Measurements from ENCODE around the gene PLEKHM3. TPM values are rescaled to one million over a fixed set of nuclear protein-coding genes. Genes with fewer than 3 reads are reported as not detected.
A peak's percentile ranks its signal among the peaks of the same experiment; 100 is the strongest.

PLEKHM3 gene
- total RNA-seq, 6 experiments from 2014 or later: 4.4 to 13.4 (median 8.9) TPM

DNA sequence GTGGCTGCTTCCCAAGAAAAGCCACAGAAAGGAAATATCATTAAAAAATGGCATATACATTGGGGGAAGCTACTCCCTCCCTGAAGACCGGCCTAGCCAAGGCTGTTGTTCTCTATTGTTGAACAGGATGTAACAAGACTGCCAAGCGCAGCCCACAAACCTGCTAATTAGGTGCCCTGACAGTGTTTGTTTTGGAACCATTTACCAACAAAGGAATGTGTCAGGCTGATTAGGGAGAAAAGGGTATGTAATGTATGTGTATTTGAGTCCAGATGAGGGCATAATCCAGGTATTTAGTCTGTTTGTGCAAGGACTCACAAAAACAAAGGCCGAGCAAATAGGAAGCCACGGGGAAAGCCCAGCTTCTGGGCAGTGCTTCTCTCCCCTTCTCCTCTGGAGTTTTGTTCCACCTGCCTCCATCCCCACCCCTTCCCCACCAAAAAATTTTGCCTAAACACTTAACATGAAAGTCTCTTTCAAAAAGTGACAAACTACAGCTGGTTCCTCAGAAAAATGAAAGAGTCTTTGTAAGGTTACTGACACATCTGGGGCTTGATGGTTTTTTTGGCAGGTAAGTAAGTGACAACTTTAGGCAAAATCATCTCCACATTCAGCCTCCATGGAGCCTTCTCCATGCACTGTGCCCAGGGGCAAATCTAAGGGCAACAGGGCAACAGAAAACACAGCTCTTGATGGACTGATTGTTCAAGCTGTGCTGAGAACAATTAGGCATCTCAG is 177.4 kb downstream of the PLEKHM3 start:
- H3K27me3 ChIP-seq: no peaks in the 10 kb centered on the region
- peaks cover 2 to 35% (median 12%) of the 10 kb centered on the region in 4 donors for H3K4me1 ChIP-seq
- H3K27ac ChIP-seq: peak overlapping the region; percentile 49 to 88 (median 72)
- intact Hi-C loops (cut with DNase I): no loop called here
- DNase-seq (peak in 1 of 3 donors; percentile 69), ATAC-seq (peak; percentile 42 to 78 (median 53))
- no peak for TF ChIP-seq POLR2A (IDR thresholded peaks at IDR 0.05)
- no peak for TF ChIP-seq CTCF (IDR thresholded peaks at IDR 0.05)
- H3K9me3 ChIP-seq: no peaks in the 10 kb centered on the region
- no peaks in the 10 kb centered on the region for H3K36me3 ChIP-seq
- WGBS (ENCODE audit: insufficient coverage, low coverage, low lambda C conversion rate, missing lambda C conversion rate): 3% methylated on average over 4 of the region's 4 CpGs
- H3K4me3 ChIP-seq: no peak overlapping the region

DNA sequence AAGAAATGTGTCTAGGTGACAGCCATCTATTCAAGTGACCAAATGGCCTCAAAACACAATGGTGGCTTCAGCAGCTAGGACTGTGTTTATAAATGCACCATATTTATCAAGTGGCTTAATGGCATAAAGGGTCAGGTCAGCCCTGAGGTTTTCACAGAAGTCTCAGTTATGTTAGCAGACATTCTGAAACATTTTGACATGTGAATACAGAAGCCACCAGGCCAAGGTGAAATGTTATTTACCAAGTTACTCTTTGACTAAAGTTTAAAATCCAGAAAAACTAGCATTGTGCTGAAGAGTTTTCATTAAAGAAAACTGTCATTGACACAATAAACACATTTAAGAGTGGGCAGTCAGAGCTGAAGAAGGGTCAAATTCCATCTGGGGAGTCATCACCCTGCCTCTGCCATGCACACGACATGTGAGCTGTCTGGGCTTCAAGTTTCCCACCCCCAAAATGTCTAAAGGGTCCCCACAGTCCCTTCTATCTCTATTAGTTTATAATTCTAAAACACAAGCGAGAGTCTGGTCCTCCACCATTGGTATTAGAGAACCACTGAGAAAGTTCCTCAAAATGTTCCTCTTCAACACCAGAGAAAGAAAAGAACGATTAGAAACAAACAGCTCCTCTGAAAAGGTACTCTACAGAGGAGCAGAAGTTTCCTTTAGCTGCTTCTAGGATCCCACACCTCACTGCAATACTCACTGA is 178.1 kb downstream of the PLEKHM3 start:
- 26% methylated on average over 3 of the region's 3 CpGs for WGBS (ENCODE audit: insufficient coverage, low coverage, low lambda C conversion rate, missing lambda C conversion rate)
- Histone ChIP-seq H3K36me3 (no peaks in the 10 kb centered on the region), H3K27ac (peak overlapping the region; percentile 49 to 88 (median 72)), H3K4me1 (peaks cover 2 to 35% (median 12%) of the 10 kb centered on the region in 4 donors), H3K9me3 (no peaks in the 10 kb centered on the region), H3K27me3 (no peaks in the 10 kb centered on the region), H3K4me3 (no peak overlapping the region)
- TF ChIP-seq POLR2A (IDR thresholded peaks at IDR 0.05): no peak
- intact Hi-C loops (cut with DNase I): no loop called here
- peak; percentile 9 to 44 (median 25) for ATAC-seq
- no peak for DNase-seq

DNA sequence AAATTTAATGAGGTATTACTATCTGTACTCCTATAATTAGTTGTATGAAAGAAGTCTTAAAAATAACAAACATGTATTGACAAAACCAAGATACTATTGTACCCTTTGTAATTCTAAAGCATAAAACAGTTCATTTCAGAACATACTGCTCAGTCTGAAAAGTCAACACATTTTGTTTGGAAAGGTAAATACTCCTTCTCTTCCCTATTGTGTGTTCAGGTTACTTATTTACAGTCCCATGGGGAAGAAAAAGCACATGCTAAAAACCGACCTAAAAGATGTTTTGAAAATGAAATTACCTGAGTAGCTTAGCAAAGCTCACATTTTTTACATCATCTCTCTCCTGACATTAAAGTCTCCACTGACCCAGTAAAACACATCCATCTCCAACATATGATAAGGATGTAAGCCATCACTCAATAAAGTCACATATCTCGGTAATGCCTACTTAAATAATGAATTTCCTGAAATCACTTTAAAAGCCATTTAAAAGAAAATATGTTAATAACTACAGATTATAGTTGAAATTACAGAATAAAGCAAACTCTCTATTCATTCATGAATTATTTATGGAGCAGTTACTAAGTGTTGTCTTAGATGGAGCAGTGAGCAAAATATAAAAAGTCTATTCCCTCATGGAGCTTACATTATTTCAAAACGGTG is 180.0 kb downstream of the PLEKHM3 start:
- intact Hi-C loops (cut with DNase I): no loop called here
- Histone ChIP-seq H3K36me3 (no peaks in the 10 kb centered on the region), H3K9me3 (no peaks in the 10 kb centered on the region), H3K27ac (peak overlapping the region; percentile 41 to 88 (median 72)), H3K27me3 (no peaks in the 10 kb centered on the region), H3K4me3 (peak overlapping the region in 2 of 3 donors; percentile 16 to 26), H3K4me1 (peaks cover 2 to 35% (median 12%) of the 10 kb centered on the region in 4 donors)
- DNase-seq: no peak
- WGBS (ENCODE audit: insufficient coverage, low coverage, low lambda C conversion rate, missing lambda C conversion rate): 30% methylated on average over 3 of the region's 3 CpGs
- peak; percentile 65 to 85 (median 77) for ATAC-seq
- TF ChIP-seq POLR2A (IDR thresholded peaks at IDR 0.05): no peak
- no peak for TF ChIP-seq CTCF (IDR thresholded peaks at IDR 0.05)

GRCh38 chr2:207844648-207845047 is 180.7 kb downstream of the PLEKHM3 start:
- Histone ChIP-seq H3K4me3 (no peak overlapping the region), H3K27me3 (no peaks in the 10 kb centered on the region), H3K4me1 (peaks cover 2 to 35% (median 12%) of the 10 kb centered on the region in 4 donors), H3K36me3 (no peaks in the 10 kb centered on the region), H3K27ac (peak overlapping the region; percentile 19 to 88 (median 72)), H3K9me3 (no peaks in the 10 kb centered on the region)
- no peak for ATAC-seq
- 43% methylated on average over 1 of the region's 2 CpGs for WGBS (ENCODE audit: insufficient coverage, low coverage, low lambda C conversion rate, missing lambda C conversion rate)
- no peak for TF ChIP-seq CTCF (IDR thresholded peaks at IDR 0.05)
- no peak for TF ChIP-seq POLR2A (IDR thresholded peaks at IDR 0.05)
- intact Hi-C loops (cut with DNase I): no loop called here
- no peak for DNase-seq

Data from right lobe of liver (tissue), 6 donors.